GM12801 (cell line): ENCODE data around the gene POU2F1.

ENCODE experiments used
- TF ChIP-seq, protein P1 (sequence below): IDR thresholded peaks from one replicate; pipeline ENCODE4 v1.5.1; 2011; ENCODE audit warnings: control low read depth; ENCODE audit not compliant: insufficient read length; ENCODE audit errors: extremely low read depth

POU2F1 gene

DNA sequence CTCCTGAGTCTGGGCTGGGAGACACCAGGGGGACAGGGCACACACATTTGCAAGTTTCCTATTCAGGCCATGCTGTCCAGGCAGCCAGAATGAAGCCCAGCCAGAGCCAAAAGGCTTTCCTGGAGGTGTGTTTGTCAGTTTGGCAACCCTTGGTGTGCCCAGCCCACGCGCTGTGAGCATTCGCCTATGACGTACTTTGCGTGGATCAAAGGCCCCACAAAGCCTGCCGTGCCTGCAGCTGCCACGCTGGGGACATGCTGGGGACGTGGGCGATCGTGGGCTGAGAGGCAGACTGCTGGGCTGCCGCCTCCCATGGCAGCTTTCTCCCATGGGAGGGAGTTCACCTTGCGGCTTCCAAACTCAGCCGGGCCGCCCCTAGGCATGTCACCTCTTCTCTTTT lies 240.2 kb downstream of the POU2F1 start:
- TF ChIP-seq, protein P1, sequence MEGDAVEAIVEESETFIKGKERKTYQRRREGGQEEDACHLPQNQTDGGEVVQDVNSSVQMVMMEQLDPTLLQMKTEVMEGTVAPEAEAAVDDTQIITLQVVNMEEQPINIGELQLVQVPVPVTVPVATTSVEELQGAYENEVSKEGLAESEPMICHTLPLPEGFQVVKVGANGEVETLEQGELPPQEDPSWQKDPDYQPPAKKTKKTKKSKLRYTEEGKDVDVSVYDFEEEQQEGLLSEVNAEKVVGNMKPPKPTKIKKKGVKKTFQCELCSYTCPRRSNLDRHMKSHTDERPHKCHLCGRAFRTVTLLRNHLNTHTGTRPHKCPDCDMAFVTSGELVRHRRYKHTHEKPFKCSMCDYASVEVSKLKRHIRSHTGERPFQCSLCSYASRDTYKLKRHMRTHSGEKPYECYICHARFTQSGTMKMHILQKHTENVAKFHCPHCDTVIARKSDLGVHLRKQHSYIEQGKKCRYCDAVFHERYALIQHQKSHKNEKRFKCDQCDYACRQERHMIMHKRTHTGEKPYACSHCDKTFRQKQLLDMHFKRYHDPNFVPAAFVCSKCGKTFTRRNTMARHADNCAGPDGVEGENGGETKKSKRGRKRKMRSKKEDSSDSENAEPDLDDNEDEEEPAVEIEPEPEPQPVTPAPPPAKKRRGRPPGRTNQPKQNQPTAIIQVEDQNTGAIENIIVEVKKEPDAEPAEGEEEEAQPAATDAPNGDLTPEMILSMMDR: no peak

DNA sequence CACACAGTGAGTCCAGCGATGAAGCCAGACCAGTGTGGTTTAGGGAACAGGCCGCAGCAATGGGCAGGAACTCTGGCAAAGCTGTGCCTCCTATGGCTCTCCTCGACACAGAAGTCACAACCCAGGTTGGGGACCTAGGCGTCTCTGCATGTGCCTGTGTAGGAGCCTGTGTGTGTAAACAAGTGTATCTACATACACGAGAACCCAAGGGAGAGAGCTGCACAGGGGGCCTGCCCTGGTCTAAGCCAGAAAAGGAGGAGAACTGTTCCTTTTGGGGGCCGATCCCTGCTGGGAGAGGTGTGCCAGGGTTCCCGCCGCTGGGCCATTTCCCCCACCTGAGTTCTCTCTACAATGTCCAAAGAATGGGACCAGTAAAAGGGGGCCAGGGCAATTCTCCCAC lies 241.7 kb downstream of the POU2F1 start:
- TF ChIP-seq, protein P1: no peak

DNA sequence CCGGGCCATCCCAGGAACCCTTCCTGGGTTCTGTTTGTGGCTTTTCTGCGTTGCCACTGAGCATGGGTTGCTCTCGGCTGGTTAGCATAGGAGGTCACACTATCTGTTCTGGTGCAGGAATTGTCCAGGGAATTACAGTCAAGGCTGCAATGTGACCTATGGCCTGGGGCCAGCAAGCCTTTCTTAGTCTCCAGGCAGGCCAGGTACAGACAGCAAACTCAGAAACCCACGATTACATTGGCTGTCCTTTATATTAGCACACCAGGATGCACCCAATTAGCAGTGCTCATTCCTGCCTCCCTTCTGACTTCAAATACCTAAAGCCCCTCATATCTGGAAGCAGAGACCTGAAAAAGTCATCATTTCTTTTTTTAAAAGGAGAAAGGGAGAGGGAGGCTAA lies 242.4 kb downstream of the POU2F1 start:
- TF ChIP-seq, protein P1: no peak

GRCh38 chr1:167463875-167464575 lies 243.3 kb downstream of the POU2F1 start:
- TF ChIP-seq, protein P1: no peak

DNA sequence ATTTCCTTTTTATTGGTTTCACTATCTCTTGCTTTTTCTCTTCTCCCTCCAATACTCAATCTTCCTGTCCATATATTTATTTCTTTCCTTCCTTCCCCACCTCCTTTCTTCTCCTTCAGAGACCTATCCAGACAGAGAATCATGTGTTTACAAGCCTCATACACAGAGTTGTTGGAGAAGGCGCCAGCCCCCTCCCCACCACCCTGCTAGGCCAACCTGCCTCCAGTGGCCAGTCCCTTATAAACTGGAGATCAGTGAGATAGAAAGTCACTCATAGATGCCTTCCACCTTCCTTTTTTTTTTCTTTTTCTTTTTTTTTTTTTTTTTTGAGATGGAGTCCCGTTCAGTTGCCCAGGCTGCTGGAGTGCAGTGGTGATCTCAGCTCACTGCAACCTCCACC lies 244.3 kb downstream of the POU2F1 start:
- TF ChIP-seq, protein P1: no peak

DNA sequence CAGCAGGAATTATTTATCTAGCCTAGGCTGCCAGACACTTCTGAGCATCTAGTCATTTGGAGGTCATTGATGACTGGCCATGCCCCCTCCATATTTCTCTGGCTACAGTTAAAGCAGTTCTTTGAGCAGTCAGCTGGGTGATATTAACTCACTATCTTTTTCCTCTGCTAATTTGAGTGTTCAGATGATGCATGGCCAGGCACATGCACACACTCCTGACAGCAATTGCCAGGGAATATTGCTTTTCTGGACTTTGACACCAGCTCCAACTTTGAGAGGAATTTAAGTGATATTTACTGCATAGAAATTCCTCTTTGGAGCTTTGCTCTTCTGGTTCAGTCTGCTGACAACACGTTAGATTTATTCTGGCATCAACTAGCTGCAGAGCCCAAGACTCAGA lies 245.1 kb downstream of the POU2F1 start:
- TF ChIP-seq, protein P1: no peak

DNA sequence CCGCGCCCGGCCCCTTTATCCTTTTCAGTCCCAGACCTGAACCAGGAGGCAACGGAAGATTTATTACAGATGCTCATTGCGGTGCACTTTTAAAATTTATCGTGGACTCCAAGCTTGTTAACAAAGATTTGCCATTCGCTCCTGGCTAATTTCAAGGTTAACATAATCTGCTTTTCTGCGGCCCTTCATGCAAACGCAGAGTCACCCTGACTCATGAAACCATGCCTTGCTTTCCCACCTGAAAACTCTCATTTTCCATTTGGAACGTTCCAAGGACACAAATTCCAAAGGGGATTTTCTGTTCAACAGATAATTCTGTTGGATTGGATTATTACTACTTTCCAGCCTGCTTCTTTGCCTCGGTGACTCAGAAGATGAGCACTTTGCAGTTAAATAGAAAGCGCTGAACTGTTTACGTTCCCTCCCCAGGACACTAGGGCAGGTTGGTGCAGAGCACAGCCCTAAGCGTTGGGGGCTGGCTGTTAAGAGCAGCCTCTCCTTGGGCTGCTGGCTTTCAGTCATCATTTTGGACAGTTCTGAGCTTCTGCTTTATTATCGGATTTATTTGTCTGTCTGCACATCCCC lies 246.5 kb downstream of the POU2F1 start:
- TF ChIP-seq, protein P1: no peak
